Liver (tissue), 9 donors: Measurements from ENCODE around the gene FAM209A. TPM values are rescaled to one million over a fixed set of nuclear protein-coding genes. Genes with fewer than 3 reads are reported as not detected.

ENCODE experiments used
- DNase-seq: peaks from one replicate; pipeline ENCODE4 v3.0.0-alpha.2; 2017; ENCODE audit warnings: low spot score
- H3K27ac ChIP-seq, 2 donors: one replicate each; pipeline ENCODE4 v1.7.0; 2013; ENCODE audit warnings: inconsistent platforms in 2 of 2, low read length in 2 of 2, control low read depth in 1 of 2, low read depth in 1 of 2, mild to moderate bottlenecking in 1 of 2
- H3K27me3 ChIP-seq, 4 donors: one replicate each; pipeline versions ENCODE4 v1.6.1 to v1.7.0; 2013; ENCODE audit warnings: low read length in 3 of 4, inconsistent platforms in 1 of 4, mild to moderate bottlenecking in 1 of 4, moderate library complexity in 1 of 4; ENCODE audit not compliant: control insufficient read depth in 4 of 4, insufficient read depth in 4 of 4
- H3K36me3 ChIP-seq, 4 donors: one replicate each; pipeline versions ENCODE4 v1.6.1 to v1.7.0; 2013; ENCODE audit warnings: low read length in 3 of 4, mild to moderate bottlenecking in 3 of 4, low read depth in 1 of 4, moderate library complexity in 1 of 4; ENCODE audit not compliant: control insufficient read depth in 4 of 4, insufficient read depth in 3 of 4
- H3K4me1 ChIP-seq, 4 donors: one replicate each; pipeline versions ENCODE4 v1.6.1 to v1.7.0; 2013; ENCODE audit warnings: low read length in 3 of 4, mild to moderate bottlenecking in 3 of 4, moderate library complexity in 1 of 4; ENCODE audit not compliant: control insufficient read depth in 4 of 4, insufficient read depth in 4 of 4
- H3K4me3 ChIP-seq, 3 donors: one replicate each; pipeline versions ENCODE4 v1.6.1 to v1.7.0; 2013; ENCODE audit warnings: low read length in 3 of 3, control low read depth in 1 of 3, low read depth in 1 of 3, mild to moderate bottlenecking in 1 of 3
- H3K9ac ChIP-seq, 2 donors: one replicate each; pipeline ENCODE4 v1.7.0; 2013; ENCODE audit warnings: low read length in 2 of 2, mild to moderate bottlenecking in 2 of 2, moderate library complexity in 2 of 2, control low read depth in 1 of 2, low read depth in 1 of 2
- H3K9me3 ChIP-seq, 4 donors: one replicate each; pipeline versions ENCODE4 v1.6.1 to v1.7.0; 2013; ENCODE audit warnings: low read length in 3 of 4; ENCODE audit not compliant: control insufficient read depth in 4 of 4
- EGR1 ChIP-seq, 2 donors: IDR thresholded peaks; 2 replicates each; pipeline ENCODE4 v1.6.1; 2016 to 2018; ENCODE audit warnings: antibody characterized with exemption in 2 of 2, low read depth in 2 of 2
- FOXA1 ChIP-seq: IDR thresholded peaks from 2 replicates; pipeline ENCODE4 v1.6.1; 2016; ENCODE audit warnings: antibody characterized with exemption
- FOXA2 ChIP-seq: IDR thresholded peaks from 2 replicates; pipeline ENCODE4 v1.6.1; 2016; ENCODE audit warnings: antibody characterized with exemption
- GABPA ChIP-seq, 2 donors: IDR thresholded peaks in 1 of 2; conservative IDR thresholded peaks in 1 of 2; 2 replicates each; pipeline ENCODE4 v1.6.1; 2016; ENCODE audit warnings: antibody characterized with exemption in 2 of 2, mild to moderate bottlenecking in 1 of 2, moderate library complexity in 1 of 2
- HNF4A ChIP-seq, 2 donors: conservative IDR thresholded peaks; 2 replicates each; pipeline ENCODE4 v1.6.1; 2016; ENCODE audit warnings: antibody characterized with exemption in 2 of 2, mild to moderate bottlenecking in 2 of 2
- HNF4G ChIP-seq: IDR thresholded peaks from 2 replicates; pipeline ENCODE4 v1.6.1; 2016; ENCODE audit warnings: antibody characterized with exemption
- JUND ChIP-seq, 2 donors: IDR thresholded peaks; 2 replicates each; pipeline ENCODE4 v1.6.1; 2016; ENCODE audit warnings: antibody characterized with exemption in 2 of 2
- NR2F2 ChIP-seq: IDR thresholded peaks from 2 replicates; pipeline ENCODE4 v1.6.1; 2016; ENCODE audit warnings: antibody characterized with exemption
- RAD21 ChIP-seq, 2 donors: IDR thresholded peaks; 2 replicates each; pipeline ENCODE4 v1.6.1; 2016; ENCODE audit warnings: antibody characterized with exemption in 2 of 2, mild to moderate bottlenecking in 2 of 2
- RXRA ChIP-seq, 2 donors: IDR thresholded peaks; 2 replicates each; pipeline ENCODE4 v1.6.1; 2017 to 2018; ENCODE audit warnings: antibody characterized with exemption in 2 of 2, mild to moderate bottlenecking in 1 of 2
- SP1 ChIP-seq: IDR thresholded peaks from 2 replicates; pipeline ENCODE4 v1.6.1; 2018; ENCODE audit warnings: antibody characterized with exemption, mild to moderate bottlenecking
- TAF1 ChIP-seq: conservative IDR thresholded peaks from 2 replicates; pipeline ENCODE4 v1.6.1; 2016; ENCODE audit warnings: antibody characterized with exemption, mild to moderate bottlenecking
- YY1 ChIP-seq: IDR thresholded peaks from 2 replicates; pipeline ENCODE4 v1.6.1; 2016; ENCODE audit warnings: antibody characterized with exemption, mild to moderate bottlenecking
- WGBS: extraction: QIAGEN DNeasy Blood & Tissue Kit; methylation state at CpG from one replicate; pipeline ENCODE4 v1.1.7; 2013; 5-methylcytosine and 5-hydroxymethylcytosine counted together
- polyA plus RNA-seq, 2 donors: library from polyadenylated mRNA; stranded (reverse) in 1 of 2; unstranded in 1 of 2; fragments of 200-250 nt in 1 of 2; fragments of >200 nt in 1 of 2; fragmentation: Nextera tagmentation in 1 of 2; extraction: Ambion mirVana in 1 of 2; gene quantifications; one replicate each; pipeline versions ENCODE4 v1.2.1 to v1.2.3, GENCODE V29; 2013 to 2015
- total RNA-seq, 2 donors: library from RNA; depleted of rRNA; stranded (reverse); fragments of >200 nt; gene quantifications; one replicate each; pipeline ENCODE4 v1.2.3, GENCODE V29; 2014
- TF ChIP-seq, protein P1 (sequence below): fragments of 150-350 bp; IDR thresholded peaks from 2 replicates; pipeline ENCODE4 v1.5.1; 2017; ENCODE audit warnings: improper control_type of control experiment, low read depth, low read length; ENCODE audit not compliant: missing input control
- TF ChIP-seq, protein P2 (sequence below): IDR thresholded peaks from 2 replicates; pipeline ENCODE4 v1.6.1; 2016; ENCODE audit warnings: antibody characterized with exemption, mild to moderate bottlenecking
- TF ChIP-seq, protein P3 (sequence below): IDR thresholded peaks from 2 replicates; pipeline ENCODE4 v1.6.1; 2016; ENCODE audit warnings: antibody characterized with exemption
- TF ChIP-seq, protein P4 (sequence below): IDR thresholded peaks from 2 replicates; pipeline ENCODE4 v1.6.1; 2016; ENCODE audit warnings: antibody characterized with exemption
- donor health status: healthy.
- donor health status: healthy.
- donor health status: healthy.
- donor health status: healthy.
- donor health status: healthy.

Gene FAM209A
- total and polyA plus RNA-seq, 4 donors: not detected

DNA sequence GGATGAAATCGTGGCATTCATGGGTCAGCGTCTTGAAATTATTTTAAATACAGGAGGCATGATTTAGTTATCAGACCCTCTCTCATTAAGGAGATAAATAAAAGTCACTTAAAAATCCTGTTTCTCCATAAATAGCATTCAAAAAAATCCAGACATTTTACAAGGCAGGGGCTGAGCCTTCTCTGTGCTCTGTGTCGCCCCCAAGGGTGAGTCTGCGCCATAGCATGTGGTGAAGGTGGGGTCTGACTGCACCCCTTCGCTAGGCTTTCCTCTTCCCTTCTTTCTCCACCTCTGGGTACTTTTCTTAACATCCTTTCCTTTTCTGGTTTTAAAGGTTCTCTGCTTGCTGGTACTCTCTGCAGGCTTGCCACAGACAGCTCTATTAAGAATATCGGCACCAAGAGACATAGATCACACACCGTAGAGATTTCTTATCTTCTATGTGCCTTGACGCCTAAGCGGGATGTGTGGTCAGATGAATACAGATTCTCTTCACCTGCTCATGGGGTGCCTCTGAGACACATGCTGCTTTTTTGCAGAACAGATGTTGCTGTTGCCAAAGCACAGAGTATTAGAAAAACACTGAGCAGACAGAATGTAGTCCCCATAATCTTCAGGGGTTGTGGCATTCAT lies 20.1 kb upstream of the FAM209A start:
- Histone ChIP-seq H3K27ac (no peak overlapping the region), H3K4me3 (no peak overlapping the region), H3K9me3 (no peaks in the 10 kb centered on the region), H3K4me1 (no peaks in the 10 kb centered on the region), H3K36me3 (peaks cover 0 to 4% (median under 1%) of the 10 kb centered on the region in 4 donors), H3K9ac (no peak overlapping the region), H3K27me3 (no peaks in the 10 kb centered on the region)
- 87% methylated on average over 9 of the region's 9 CpGs for WGBS
- DNase-seq: no peak
- TF ChIP-seq, protein P1, sequence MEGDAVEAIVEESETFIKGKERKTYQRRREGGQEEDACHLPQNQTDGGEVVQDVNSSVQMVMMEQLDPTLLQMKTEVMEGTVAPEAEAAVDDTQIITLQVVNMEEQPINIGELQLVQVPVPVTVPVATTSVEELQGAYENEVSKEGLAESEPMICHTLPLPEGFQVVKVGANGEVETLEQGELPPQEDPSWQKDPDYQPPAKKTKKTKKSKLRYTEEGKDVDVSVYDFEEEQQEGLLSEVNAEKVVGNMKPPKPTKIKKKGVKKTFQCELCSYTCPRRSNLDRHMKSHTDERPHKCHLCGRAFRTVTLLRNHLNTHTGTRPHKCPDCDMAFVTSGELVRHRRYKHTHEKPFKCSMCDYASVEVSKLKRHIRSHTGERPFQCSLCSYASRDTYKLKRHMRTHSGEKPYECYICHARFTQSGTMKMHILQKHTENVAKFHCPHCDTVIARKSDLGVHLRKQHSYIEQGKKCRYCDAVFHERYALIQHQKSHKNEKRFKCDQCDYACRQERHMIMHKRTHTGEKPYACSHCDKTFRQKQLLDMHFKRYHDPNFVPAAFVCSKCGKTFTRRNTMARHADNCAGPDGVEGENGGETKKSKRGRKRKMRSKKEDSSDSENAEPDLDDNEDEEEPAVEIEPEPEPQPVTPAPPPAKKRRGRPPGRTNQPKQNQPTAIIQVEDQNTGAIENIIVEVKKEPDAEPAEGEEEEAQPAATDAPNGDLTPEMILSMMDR: peak; percentile 15
- no peak for TF ChIP-seq SP1
- TF ChIP-seq, protein P2, sequence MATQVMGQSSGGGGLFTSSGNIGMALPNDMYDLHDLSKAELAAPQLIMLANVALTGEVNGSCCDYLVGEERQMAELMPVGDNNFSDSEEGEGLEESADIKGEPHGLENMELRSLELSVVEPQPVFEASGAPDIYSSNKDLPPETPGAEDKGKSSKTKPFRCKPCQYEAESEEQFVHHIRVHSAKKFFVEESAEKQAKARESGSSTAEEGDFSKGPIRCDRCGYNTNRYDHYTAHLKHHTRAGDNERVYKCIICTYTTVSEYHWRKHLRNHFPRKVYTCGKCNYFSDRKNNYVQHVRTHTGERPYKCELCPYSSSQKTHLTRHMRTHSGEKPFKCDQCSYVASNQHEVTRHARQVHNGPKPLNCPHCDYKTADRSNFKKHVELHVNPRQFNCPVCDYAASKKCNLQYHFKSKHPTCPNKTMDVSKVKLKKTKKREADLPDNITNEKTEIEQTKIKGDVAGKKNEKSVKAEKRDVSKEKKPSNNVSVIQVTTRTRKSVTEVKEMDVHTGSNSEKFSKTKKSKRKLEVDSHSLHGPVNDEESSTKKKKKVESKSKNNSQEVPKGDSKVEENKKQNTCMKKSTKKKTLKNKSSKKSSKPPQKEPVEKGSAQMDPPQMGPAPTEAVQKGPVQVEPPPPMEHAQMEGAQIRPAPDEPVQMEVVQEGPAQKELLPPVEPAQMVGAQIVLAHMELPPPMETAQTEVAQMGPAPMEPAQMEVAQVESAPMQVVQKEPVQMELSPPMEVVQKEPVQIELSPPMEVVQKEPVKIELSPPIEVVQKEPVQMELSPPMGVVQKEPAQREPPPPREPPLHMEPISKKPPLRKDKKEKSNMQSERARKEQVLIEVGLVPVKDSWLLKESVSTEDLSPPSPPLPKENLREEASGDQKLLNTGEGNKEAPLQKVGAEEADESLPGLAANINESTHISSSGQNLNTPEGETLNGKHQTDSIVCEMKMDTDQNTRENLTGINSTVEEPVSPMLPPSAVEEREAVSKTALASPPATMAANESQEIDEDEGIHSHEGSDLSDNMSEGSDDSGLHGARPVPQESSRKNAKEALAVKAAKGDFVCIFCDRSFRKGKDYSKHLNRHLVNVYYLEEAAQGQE: no peak
- TF ChIP-seq JUND (IDR thresholded peaks at IDR 0.05): no peak
- no peak for TF ChIP-seq NR2F2
- TF ChIP-seq YY1: no peak

DNA sequence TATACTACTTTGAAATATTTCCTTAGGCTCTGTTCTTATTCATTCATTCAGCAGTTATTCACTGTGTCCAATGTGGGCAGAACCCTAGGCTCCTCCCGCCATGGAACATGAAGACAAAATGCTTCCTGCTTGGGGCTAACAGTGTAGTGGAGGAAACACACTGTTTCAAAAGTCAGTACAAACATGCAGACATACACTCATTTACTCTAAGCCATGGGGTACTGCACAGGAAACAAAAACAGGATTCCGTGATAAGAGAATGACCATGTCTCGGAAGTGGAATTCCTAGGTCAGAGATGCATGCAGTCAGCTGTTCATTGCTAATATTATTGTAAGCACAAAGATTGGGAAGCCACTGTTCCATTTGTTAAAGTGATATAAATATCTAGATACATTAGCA lies 18.4 kb upstream of the FAM209A start:
- Histone ChIP-seq H3K4me1 (no peaks in the 10 kb centered on the region), H3K4me3 (no peak overlapping the region), H3K36me3 (peaks cover 0 to 2% (median 0%) of the 10 kb centered on the region in 4 donors), H3K27me3 (no peaks in the 10 kb centered on the region), H3K9ac (no peak overlapping the region), H3K27ac (no peak overlapping the region), H3K9me3 (no peaks in the 10 kb centered on the region)
- TF ChIP-seq NR2F2: peak; percentile 36
- TF ChIP-seq RAD21 (IDR thresholded peaks at IDR 0.05): peak in 1 of 2 donors; percentile 9
- TF ChIP-seq, protein P3, sequence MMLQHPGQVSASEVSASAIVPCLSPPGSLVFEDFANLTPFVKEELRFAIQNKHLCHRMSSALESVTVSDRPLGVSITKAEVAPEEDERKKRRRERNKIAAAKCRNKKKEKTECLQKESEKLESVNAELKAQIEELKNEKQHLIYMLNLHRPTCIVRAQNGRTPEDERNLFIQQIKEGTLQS: no peak
- no peak for DNase-seq
- 46% methylated on average over 3 of the region's 3 CpGs for WGBS

DNA sequence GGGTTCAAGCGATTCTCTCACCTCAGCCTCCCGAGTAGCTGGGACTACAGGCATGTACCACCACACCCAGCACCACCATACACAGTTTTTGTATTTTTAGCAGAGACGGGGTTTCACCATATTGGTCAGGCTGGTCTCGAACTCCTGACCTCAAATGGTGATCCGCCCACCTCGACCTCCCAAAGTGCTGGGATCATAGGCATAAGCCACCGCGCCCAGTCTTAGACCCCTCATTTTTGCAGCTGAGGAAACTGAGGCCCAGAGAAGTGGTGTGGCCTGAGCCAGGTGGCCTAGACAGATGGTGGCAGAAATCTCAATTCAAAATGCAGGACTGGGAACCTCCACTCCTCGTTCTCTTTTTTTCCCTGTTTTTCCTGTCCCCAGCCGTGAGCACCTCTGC lies 12.6 kb upstream of the FAM209A start:
- Histone ChIP-seq H3K9me3 (no peaks in the 10 kb centered on the region), H3K27ac (no peak overlapping the region), H3K27me3 (no peaks in the 10 kb centered on the region), H3K9ac (no peak overlapping the region), H3K4me1 (no peaks in the 10 kb centered on the region), H3K36me3 (peaks cover 8 to 23% (median 17%) of the 10 kb centered on the region in 4 donors), H3K4me3 (no peak overlapping the region)
- no peak for DNase-seq
- 97% methylated on average over 10 of the region's 10 CpGs for WGBS
- TF ChIP-seq FOXA2 (no peak), RAD21 (IDR thresholded peaks at IDR 0.05) (no peak), FOXA1 (no peak), TAF1 (no peak), HNF4G (no peak), GABPA (IDR thresholded peaks at IDR 0.05 in 1 of 2, conservative IDR thresholded peaks at IDR 0.05 in 1 of 2) (no peak), YY1 (no peak), EGR1 (IDR thresholded peaks at IDR 0.05; ENCODE audit: low read depth in 2 of 2) (no peak), SP1 (no peak), RXRA (IDR thresholded peaks at IDR 0.05) (no peak), NR2F2 (no peak), HNF4A (conservative IDR thresholded peaks at IDR 0.05) (no peak), JUND (IDR thresholded peaks at IDR 0.05) (no peak)
- TF ChIP-seq, protein P3: no peak
- TF ChIP-seq, protein P4, sequence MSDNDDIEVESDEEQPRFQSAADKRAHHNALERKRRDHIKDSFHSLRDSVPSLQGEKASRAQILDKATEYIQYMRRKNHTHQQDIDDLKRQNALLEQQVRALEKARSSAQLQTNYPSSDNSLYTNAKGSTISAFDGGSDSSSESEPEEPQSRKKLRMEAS: no peak
- TF ChIP-seq, protein P1: no peak
